Smooth muscle cell (in vitro differentiated cells): ENCODE data around the gene HOXD10. TPM values are rescaled to one million over a fixed set of nuclear protein-coding genes. Genes with fewer than 3 reads are reported as not detected.

Source experiments
- DNase-seq: peaks from one replicate; lab custom pipeline; 2025; ENCODE audit not compliant: unreplicated experiment; lab: John Stamatoyannopoulos, UW
- H2AFZ ChIP-seq: fragments of 200-600 bp; sonication (generic); 2 replicates; pipeline ENCODE4 v1.6.0; 2016; ENCODE audit warnings: antibody characterized with exemption, low read depth, mild to moderate bottlenecking
- H3F3A ChIP-seq: fragments of 200-600 bp; sonication (generic); 2 replicates; pipeline ENCODE4 v1.6.0; 2017; ENCODE audit warnings: antibody characterized with exemption, low read depth
- H3K27ac ChIP-seq: fragments of 200-600 bp; sonication (generic); 2 replicates; pipeline ENCODE4 v1.5.1; 2016; ENCODE audit warnings: low read depth, mild to moderate bottlenecking
- H3K27me3 ChIP-seq: fragments of 200-600 bp; sonication (generic); 2 replicates; pipeline ENCODE4 v1.6.1; 2016; ENCODE audit warnings: low read depth, mild to moderate bottlenecking
- H3K36me3 ChIP-seq: fragments of 200-600 bp; sonication (generic); 2 replicates; pipeline ENCODE4 v1.5.1; 2016; ENCODE audit warnings: low read depth
- H3K4me1 ChIP-seq: fragments of 200-600 bp; sonication (generic); 2 replicates; pipeline ENCODE4 v1.5.1; 2016; ENCODE audit warnings: low read depth
- H3K4me2 ChIP-seq: fragments of 200-600 bp; sonication (generic); 2 replicates; pipeline ENCODE4 v1.6.0; 2016; ENCODE audit warnings: mild to moderate bottlenecking
- H3K4me3 ChIP-seq: fragments of 200-600 bp; sonication (generic); 2 replicates; pipeline ENCODE4 v1.5.1; 2016; ENCODE audit warnings: mild to moderate bottlenecking
- H3K79me2 ChIP-seq: fragments of 200-600 bp; sonication (generic); 2 replicates; pipeline ENCODE4 v1.6.0; 2016; ENCODE audit warnings: low read depth, mild to moderate bottlenecking
- H3K9ac ChIP-seq: fragments of 200-600 bp; sonication (generic); 2 replicates; pipeline ENCODE4 v1.6.0; 2016; ENCODE audit warnings: low read depth
- H3K9me3 ChIP-seq: fragments of 200-600 bp; sonication (generic); replicated peaks from 2 replicates; pipeline ENCODE4 v1.5.1; 2016; ENCODE audit warnings: low read depth
- H4K20me1 ChIP-seq: fragments of 200-600 bp; sonication (generic); 2 replicates; pipeline ENCODE4 v1.6.0; 2016; ENCODE audit warnings: low read depth
- WGBS: methylation state at CpG from one replicate; pipeline ENCODE4 v1.1.7; 2016; ENCODE audit warnings: low lambda C conversion rate; 5-methylcytosine and 5-hydroxymethylcytosine counted together
- polyA plus RNA-seq: library from polyadenylated mRNA; unstranded; fragments of >200 nt; fragmentation: Nextera tagmentation; extraction: Ambion mirVana; gene quantifications from 2 replicates; pipeline ENCODE4 v1.2.1, GENCODE V29; 2016
- total RNA-seq: library from RNA; depleted of rRNA; stranded (reverse); fragments of >200 nt; gene quantifications from 2 replicates; pipeline ENCODE4 v1.2.3, GENCODE V29; 2014
- TF ChIP-seq, protein P1 (sequence below): fragments of 200-600 bp; sonication (generic); IDR thresholded peaks from 2 replicates; pipeline ENCODE4 v1.5.1; 2017; ENCODE audit warnings: borderline replicate concordance, mild to moderate bottlenecking, antibody characterized with exemption; ENCODE audit not compliant: insufficient read depth, poor library complexity, severe bottlenecking

HOXD10 gene
- total and polyA plus RNA-seq, 2 experiments from 2014 or later: 9.9 to 11.4 TPM

DNA sequence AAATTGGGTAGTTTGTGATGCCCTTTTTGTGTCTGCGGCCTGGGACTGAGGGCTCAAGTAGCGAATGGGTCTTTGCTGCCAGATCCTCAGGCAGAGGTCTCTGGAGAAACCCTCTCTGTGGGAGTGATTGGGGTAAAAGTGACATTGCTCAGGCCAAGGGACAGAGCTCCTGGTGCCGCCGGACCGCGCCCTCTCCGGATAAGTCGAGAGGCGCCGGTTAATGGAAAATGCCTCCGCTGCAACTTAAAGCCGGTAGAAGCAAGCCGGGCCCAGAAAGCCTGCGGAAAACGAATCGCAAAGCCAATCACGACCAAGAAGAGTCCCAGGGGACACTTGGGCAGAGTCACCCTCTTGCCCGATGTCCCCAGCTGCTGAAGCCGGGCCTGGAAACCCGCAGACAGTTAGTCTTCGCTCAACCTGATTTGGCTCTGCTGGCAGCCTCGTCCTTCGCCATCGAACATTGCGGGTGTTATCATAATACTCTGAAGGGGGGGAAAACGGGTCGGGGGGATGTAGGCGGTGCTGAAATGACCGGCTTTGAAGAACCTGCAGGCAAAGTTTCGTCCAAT lies 17.3 kb upstream of the HOXD10 start:
- H3K4me1 ChIP-seq: no peaks in the 10 kb centered on the region
- peak overlapping the region; percentile 31 for H2AFZ ChIP-seq
- H3K9ac ChIP-seq: no peak overlapping the region
- H3K27ac ChIP-seq: no peak overlapping the region
- H3K4me3 ChIP-seq: peak overlapping the region; percentile 58
- no peaks in the 10 kb centered on the region for H3K79me2 ChIP-seq
- peaks cover 96% of the 10 kb centered on the region for H3K27me3 ChIP-seq
- peak overlapping the region; percentile 96 for H3K4me2 ChIP-seq
- 10% methylated on average over 30 of the region's 30 CpGs for WGBS
- no peaks in the 10 kb centered on the region for H3K36me3 ChIP-seq
- H3K9me3 ChIP-seq: no peaks in the 10 kb centered on the region
- H4K20me1 ChIP-seq: no peaks in the 10 kb centered on the region
- TF ChIP-seq, protein P1, sequence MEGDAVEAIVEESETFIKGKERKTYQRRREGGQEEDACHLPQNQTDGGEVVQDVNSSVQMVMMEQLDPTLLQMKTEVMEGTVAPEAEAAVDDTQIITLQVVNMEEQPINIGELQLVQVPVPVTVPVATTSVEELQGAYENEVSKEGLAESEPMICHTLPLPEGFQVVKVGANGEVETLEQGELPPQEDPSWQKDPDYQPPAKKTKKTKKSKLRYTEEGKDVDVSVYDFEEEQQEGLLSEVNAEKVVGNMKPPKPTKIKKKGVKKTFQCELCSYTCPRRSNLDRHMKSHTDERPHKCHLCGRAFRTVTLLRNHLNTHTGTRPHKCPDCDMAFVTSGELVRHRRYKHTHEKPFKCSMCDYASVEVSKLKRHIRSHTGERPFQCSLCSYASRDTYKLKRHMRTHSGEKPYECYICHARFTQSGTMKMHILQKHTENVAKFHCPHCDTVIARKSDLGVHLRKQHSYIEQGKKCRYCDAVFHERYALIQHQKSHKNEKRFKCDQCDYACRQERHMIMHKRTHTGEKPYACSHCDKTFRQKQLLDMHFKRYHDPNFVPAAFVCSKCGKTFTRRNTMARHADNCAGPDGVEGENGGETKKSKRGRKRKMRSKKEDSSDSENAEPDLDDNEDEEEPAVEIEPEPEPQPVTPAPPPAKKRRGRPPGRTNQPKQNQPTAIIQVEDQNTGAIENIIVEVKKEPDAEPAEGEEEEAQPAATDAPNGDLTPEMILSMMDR: no peak
- no peak for DNase-seq
- H3F3A ChIP-seq: peaks cover 3% of the 10 kb centered on the region

DNA sequence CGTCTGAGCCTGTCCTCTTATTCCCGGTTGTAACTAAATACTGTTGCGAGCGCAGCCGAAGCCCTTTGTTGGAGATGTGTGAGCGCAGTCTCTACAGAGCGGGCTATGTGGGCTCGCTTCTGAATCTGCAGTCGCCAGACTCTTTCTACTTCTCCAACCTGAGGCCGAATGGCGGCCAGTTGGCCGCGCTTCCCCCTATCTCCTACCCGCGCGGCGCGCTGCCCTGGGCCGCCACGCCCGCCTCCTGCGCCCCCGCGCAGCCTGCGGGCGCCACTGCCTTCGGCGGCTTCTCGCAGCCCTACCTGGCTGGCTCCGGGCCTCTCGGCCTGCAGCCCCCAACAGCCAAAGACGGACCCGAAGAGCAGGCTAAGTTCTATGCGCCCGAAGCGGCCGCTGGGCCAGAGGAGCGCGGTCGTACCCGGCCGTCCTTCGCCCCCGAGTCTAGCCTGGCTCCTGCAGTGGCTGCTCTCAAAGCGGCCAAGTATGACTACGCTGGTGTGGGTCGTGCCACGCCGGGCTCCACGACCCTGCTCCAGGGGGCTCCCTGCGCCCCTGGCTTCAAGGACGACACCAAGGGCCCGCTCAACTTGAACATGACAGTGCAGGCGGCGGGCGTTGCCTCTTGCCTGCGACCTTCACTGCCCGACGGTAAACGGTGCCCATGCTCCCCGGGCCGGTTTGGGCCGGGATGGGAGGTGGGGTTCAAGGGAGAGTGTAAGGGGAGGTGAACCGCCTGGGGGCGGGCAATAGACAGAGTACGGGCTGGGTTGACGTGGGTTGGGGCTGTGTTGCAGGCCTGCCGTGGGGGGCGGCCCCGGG lies 16.6 kb upstream of the HOXD10 start, which contains the start of gene HOXD12:
Gene HOXD12, plus strand, starts transcription at position 68 of the 819 bp plus-strand sequence. Its CDS starts 7 bp downstream, at position 75.
- DNase-seq: no peak
- 8% methylated on average over 67 of the region's 70 CpGs for WGBS
- Histone ChIP-seq H3K36me3 (no peaks in the 10 kb centered on the region), H3K9me3 (no peaks in the 10 kb centered on the region), H3K9ac (no peak within 1 kb of the TSS), H2AFZ (peak within 1 kb of the TSS; percentile 89), H3K79me2 (no peaks in the 10 kb centered on the region), H3K4me2 (peak within 1 kb of the TSS; percentile 96), H3F3A (peaks cover 3% of the 10 kb centered on the region), H4K20me1 (no peaks in the 10 kb centered on the region), H3K27me3 (peaks cover 96% of the 10 kb centered on the region), H3K4me1 (no peaks in the 10 kb centered on the region), H3K27ac (no peak within 1 kb of the TSS), H3K4me3 (peak within 1 kb of the TSS; percentile 58)
- TF ChIP-seq, protein P1: no peak

DNA sequence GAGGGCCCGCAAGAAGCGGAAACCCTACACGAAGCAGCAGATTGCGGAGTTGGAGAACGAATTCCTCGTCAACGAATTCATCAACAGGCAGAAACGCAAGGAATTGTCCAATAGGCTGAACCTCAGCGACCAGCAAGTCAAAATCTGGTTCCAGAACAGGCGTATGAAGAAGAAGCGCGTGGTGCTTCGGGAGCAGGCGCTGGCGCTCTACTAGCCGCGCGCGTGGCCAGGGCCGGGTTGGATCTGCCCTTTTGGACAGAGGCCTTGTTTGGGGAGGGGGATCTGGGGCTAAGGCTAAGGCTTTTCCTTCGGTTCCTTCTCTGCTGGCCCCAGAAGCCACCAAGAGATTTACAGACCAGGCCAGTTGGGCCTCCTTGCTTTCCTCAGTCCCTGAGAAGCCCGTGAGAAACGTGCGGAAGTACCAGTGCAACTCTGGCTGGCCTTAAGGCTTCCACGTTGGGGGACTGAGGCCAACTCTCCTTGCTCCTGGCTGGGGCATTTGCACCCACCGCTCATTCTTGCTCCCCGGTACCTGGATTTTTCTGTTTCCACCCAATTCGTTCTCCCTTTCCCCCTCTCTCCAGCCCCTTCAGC lies 15.9 kb upstream of the HOXD10 start:
- Histone ChIP-seq H2AFZ (no peak overlapping the region), H3K9me3 (no peaks in the 10 kb centered on the region), H3K27ac (no peak overlapping the region), H4K20me1 (no peaks in the 10 kb centered on the region), H3K36me3 (no peaks in the 10 kb centered on the region), H3F3A (peaks cover 3% of the 10 kb centered on the region), H3K79me2 (peaks cover 2% of the 10 kb centered on the region), H3K27me3 (peaks cover 96% of the 10 kb centered on the region), H3K9ac (no peak overlapping the region), H3K4me1 (no peaks in the 10 kb centered on the region), H3K4me3 (peak overlapping the region; percentile 58), H3K4me2 (no peak overlapping the region)
- DNase-seq: no peak
- WGBS: 37% methylated on average over 28 of the region's 28 CpGs
- TF ChIP-seq, protein P1: no peak
